ENCODE results near the gene RSBN1.
A peak's percentile ranks its signal among the peaks of the same experiment; 100 is the strongest.
"Not testable (repeated sequence)": the region's sequence is repeated elsewhere in the genome, so short reads cannot be mapped to it uniquely, and the experiment has no call there.

The RSBN1 gene

DNA sequence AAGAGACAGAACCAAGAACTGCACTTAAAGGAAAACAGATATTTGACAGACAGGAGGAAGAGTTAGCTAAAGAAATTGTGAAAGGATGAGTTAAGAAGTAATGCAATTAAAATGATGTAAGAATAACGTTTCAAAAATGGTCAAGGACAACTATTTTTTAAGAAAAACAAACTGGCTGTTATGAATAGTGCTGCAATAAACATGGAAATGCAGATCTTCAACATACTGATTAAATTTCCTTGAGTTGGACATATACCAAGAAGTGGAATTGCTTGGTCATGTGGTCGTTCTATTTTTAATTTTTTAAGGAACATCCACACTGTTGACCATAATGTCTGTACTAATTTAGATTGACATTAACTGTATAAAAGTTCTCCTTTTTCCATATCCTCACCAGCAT, 29.9 kb downstream of the RSBN1 start:
- DNase-seq (ENCODE audit: low read depth in 2 of 2) = no peak

GRCh38 chr1:113780374-113781146, 31.7 kb downstream of the RSBN1 start:
- no peak for DNase-seq (ENCODE audit: low read depth in 2 of 2)

DNA sequence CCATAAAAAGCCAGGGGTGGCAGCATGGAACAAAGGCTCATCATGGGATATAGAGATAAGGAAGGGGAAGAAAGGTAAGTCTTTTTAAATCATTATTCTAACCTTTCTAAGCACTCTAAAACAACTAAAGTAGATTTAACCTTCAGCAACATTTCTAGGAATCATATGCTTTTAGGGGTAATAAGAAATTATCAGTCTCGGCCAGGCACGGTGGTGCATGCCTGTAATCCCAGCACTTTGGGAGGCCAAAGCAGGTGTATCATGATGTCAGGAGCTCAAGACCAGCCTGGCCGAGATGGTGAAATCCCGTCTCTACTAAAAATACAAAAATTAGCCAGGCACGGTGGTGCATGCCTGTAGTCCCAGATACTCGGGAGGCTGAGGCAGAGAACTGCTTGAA, 32.7 kb downstream of the RSBN1 start:
- no peak for DNase-seq (ENCODE audit: low read depth in 2 of 2)

DNA sequence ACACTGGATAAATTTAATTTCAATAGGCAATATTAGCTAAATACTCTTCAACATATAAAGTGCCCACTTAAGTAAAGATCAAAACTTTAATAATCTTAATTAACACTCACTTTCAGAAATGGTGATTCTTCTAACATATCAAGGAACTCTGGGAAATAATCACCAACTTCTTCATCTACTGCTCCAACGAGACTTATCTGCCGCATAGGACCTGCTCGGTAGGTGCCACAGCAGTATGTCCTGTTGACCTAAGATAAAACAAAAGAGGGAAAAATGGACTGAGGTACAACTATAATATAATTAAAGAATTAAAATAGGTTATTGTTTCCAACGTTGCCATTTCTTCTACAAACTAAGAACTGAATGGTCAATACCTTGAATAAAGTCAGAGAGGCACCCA, 34.7 kb downstream of the RSBN1 start:
- DNase-seq (ENCODE audit: low read depth in 2 of 2) = no peak

DNA sequence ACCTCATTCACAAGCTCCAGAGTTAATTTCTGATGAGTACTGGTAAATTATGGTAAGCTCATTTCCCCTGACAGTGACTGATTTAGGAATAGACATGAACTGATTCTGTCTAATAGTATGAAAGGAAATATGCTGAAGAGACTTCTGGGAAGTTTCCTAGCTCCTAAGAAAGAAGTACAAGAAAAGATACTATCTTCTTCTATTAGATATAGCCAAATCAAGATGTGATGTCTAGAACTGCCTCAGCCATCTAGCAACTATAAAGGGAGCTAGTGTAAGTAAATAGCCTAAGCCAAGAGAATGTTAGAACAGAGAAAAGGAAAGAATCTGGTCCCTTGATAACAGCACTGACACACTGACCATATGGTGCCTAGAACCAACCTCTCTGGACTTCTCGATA, 42.2 kb downstream of the RSBN1 start:
- DNase-seq (ENCODE audit: low read depth in 2 of 2) = no peak

DNA sequence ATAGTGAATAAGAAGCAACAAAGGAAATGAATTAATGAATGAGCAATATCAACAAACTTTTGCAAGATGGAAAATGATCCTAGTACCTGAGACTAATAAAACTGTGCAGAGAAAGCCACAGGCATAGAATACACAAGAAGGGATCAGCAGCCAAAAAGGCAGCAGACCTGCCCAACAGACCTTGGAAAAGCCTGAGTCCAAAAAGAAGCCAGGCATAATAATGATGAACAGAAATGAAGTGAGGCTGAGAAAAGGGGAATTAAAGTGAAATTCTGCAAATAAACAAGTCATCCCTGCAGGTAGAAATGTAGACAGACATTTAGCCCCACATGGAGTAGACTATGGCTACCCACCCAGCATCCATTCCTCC, 42.7 kb downstream of the RSBN1 start:
- DNase-seq (ENCODE audit: low read depth in 2 of 2) = no peak

- no peak for DNase-seq (ENCODE audit: low read depth in 2 of 2)
Measured at GRCh38 chr1:113768916-113769600, 43.2 kb downstream of the RSBN1 start.

- DNase-seq (ENCODE audit: low read depth in 2 of 2) = no peak
Measured at GRCh38 chr1:113765306-113766230, 46.7 kb downstream of the RSBN1 start.

- no peak for DNase-seq (ENCODE audit: low read depth in 2 of 2)
Measured at GRCh38 chr1:113763661-113764060, 48.6 kb downstream of the RSBN1 start.

GRCh38 chr1:113761937-113762336, 50.3 kb downstream of the RSBN1 start:
- no peak for DNase-seq (ENCODE audit: low read depth in 2 of 2)

DNA sequence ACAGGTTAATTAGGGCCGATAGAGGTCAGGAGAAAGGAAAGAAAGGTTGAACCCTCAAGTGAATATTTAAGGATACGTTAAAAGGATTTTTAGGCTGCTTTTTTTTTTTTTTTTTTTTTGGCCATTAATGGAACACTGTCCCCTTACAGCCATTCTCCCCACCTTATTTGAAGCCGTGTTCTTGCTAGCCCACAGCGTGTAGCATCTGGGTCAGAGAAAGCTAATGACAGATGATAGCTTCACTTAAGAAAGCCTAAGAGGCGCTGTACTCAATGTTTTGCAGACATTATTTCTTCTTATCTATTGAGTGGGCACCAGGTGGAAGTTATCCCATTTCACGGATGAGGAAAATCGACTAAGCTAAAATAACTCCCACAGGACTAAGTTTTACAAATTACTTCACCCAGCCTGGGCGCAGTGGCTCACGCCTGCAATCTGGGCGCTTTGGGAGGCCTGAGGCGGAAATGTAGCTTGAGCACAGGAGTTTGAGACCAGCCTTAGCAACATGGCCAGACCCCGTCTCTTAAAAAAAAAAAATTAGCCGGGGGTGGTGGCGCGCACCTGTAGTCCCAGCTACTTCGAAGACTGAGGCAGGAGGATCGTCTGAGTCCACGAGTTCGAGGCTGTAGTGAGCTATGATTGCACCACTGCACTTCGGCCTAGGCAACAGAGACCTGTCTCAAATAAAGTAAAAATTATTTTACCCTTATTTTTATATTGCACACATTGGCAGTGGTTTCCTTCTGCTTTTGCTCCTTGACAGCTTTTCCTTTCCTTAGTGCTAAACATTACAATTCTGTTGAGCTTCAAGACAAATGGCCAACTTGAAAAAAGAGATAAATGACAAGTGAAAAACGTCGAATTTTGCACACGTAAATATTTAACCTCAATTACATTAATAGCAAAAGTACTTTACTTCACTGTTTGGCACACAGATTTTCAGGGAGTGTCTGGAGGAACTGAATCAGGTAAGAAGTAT, 51.9 kb downstream of the RSBN1 start:
- DNase-seq (ENCODE audit: low read depth in 2 of 2) = no peak

DNA sequence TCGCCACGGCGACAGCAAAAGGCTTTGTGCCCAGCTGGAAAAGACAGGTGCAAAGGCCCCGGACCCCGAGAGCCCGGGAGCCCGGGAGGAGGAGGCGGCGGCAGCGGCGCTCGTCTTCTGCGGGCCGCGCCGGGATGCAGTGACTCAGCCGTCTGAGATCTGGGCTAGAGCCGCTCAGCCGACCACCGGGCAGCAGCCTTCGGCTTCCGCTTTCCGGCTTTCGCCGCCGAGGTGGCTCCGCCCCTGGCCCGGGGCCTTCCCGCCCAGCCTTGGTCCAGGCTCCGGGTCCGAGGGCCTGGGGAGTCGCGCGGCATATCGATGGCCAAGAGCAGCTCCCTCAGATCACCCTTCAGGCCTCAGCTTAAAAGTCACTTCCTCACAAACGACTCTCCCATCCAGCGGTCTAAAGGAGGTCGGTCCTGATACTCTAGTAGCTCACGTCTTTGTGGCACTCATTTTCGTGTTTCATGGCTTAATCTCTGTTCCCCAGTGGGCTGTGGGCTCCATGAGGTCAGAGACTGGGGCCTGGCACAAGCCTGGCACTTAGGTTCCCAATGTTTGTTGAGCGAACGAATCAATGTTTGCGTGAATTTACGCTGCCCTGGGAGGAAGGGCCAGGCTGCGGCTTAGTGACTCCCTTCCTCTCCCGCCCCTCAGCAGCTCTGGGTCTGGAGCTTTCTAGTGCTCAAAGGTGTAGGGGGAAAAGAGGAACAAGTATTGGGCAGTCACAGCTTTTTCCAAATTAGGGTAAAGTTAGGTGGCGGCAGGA, 52.8 kb downstream of the RSBN1 start, which contains the start of gene PHTF1:
Gene PHTF1, minus strand, starts transcription at position 154 of the 769 bp plus-strand sequence. CDS start 783 bp downstream, outside the sequence.
- peak in 1 of 2 donors; percentile 49 for DNase-seq (ENCODE audit: low read depth in 2 of 2)

- DNase-seq (ENCODE audit: low read depth in 2 of 2) = peak; percentile 17 to 40
Measured at GRCh38 chr1:113758631-113759332, 53.5 kb downstream of the RSBN1 start.

DNA sequence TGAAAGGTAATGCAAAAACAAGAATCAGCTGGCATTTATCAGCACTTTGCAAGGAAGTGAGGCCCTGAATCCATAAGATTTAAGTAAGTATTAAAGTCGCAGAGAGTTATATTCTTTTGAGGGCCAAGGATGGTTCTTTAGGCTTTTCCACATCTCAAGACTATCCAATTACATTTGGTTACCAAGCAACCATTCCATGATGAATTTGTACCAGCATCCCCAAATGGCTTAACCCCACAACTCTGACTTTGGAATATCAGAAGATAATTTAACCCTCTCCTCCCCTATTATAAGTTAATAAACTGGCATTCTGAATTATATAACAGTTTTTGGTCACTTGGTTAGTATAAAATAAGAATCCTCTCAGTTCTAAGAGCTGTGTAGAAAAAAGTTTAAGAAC, 55.8 kb downstream of the RSBN1 start:
- no peak for DNase-seq (ENCODE audit: low read depth in 2 of 2)

- not testable (repeated sequence) for DNase-seq (ENCODE audit: low read depth in 2 of 2)
Measured at GRCh38 chr1:113753333-113753732, 58.9 kb downstream of the RSBN1 start.

DNA sequence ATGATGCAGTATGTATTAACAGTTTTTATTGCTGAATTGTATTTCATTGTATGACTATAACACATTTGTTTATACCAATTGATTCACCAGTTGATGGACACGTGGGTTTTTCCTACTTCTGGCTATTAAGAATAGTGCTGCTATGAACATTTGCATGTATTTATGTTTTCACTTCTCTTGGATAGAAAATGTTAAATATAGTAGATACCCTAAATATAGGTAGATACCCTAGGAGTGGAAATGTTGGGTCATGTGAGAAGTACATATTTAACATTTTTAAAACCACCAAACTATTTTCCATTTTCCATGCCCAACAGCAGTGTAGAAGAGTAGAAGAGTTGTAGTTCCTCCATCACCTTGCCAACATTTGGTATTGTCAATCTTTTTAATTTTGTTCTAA, 60.8 kb downstream of the RSBN1 start:
- DNase-seq (ENCODE audit: low read depth in 2 of 2) = no peak

DNA sequence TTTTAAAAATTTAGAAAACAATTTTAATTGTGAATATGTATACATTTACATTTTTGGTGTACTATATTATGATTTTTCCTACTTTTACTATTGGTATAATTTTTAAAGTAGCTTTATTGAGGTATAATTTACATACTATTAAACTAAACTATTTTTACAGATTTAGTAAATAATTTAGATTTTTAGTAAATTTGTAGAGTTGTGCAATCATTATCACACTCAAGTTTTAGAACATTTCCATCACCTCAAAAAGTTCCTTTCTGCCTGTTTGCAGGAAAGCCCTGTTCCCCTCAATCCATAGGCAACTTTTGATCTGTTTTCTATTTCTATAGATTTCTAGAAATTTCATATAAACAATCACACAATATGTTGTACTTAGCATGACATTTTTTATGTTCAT, 61.2 kb downstream of the RSBN1 start:
- no peak for DNase-seq (ENCODE audit: low read depth in 2 of 2)

GRCh38 chr1:113749402-113749801, 62.9 kb downstream of the RSBN1 start:
- no peak for DNase-seq (ENCODE audit: low read depth in 2 of 2)

DNA sequence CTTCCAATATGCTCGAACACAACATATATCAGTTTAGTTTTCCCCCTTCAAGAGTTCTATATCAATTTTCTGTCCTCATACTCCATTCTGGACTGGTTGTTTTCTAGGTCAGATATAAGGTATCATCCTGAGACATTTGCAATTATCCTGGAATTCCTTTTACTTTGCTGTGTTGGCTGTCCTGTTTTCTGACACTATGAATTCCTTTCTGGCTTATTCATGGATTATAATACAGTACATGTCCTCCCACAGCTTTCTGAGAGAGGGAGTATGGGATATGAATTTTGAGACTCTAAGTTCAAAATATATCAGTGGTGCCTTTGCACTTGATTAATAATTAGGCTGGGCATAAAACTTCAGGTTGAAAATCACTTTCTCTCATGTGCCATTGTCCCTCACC, 64.9 kb downstream of the RSBN1 start:
- no peak for DNase-seq (ENCODE audit: low read depth in 2 of 2)

GRCh38 chr1:113745425-113745824, 66.9 kb downstream of the RSBN1 start:
- DNase-seq (ENCODE audit: low read depth in 2 of 2) = no peak
